Breast epithelium (tissue), 3 donors: Measurements from ENCODE around the gene DCLK3.

Experiments
- CTCF ChIP-seq, 3 donors: fragments of 450-650 bp; IDR thresholded peaks; one replicate each; pipeline ENCODE4 v1.5.1; 2016 to 2017; ENCODE audit warnings: antibody characterized with exemption in 3 of 3, mild to moderate bottlenecking in 3 of 3, moderate library complexity in 3 of 3
- POLR2A ChIP-seq: fragments of 450-650 bp; IDR thresholded peaks from one replicate; pipeline ENCODE4 v1.6.1; 2016; ENCODE audit warnings: antibody characterized with exemption, mild to moderate bottlenecking, moderate library complexity

DNA sequence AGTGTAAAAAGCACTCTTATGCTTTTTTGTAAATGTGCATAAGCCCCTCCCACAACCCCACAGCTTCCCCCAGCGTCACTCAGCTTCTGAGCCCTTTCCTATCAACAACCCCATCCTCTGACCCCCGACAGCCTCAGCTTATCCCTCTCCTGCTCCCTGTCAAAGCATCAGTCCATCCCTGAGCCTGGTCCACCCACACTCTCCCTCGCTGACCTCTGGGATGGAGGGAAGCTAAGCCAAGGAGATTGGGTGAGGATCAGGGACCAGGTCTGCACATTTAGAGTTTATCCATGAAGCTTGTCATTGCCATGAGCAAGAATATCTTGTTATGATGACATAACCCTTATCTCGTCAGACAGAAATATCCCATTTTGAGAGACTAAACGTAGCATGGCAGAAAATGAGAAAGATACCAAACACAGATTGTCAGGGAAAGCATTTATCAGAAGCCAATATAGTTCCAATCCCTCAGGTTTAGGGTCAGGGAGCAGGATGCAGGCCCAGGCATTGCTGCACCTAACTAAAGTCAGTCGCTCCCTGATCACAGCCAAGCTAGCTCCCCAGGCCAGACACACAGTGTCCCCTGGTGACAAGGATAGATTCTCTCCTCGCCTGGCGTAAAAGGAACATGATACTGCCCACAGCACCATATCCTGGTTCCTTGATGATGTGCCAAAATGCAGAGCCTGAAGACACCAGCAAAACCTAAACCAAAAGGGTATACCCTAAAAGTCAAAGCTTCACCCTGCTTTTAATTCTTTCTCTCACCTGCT is 66.9 kb downstream of the DCLK3 start:
- TF ChIP-seq CTCF (IDR thresholded peaks at IDR 0.05) (no peak), POLR2A (no peak)
